GM12878 (cell line): Measurements from ENCODE around the gene MFSD8. TPM values are rescaled to one million over a fixed set of nuclear protein-coding genes. Genes with fewer than 3 reads are reported as not detected.

Source experiments
- ATAC-seq: fragments of 200-7000 bp; cut with Tn5 transposase; 3 replicates; pipeline ENCODE4 v1.9.1; 2020; ENCODE audit warnings: mild to moderate bottlenecking, moderate library complexity
- BruUV-seq: library from RNA; stranded (reverse); fragments of 400-500 nt; replicated peaks from 2 replicates; lab custom pipeline; 2021; lab: Mats Ljungman, UMichigan
- CTCF ChIA-PET: fragments of 300-600 bp; sonication (Branson Sonifier 250); formaldehyde crosslinking; extraction: SDS; loops from one replicate; lab custom pipeline; 2021; ENCODE audit warnings: inconsistent platforms; lab: Yijun Ruan, JAX
- POLR2A ChIA-PET: fragments of 350-600 bp; formaldehyde crosslinking; extraction: SDS; loops from one replicate; lab custom pipeline; 2021; ENCODE audit warnings: inconsistent platforms; lab: Charles Lee
- RAD21 ChIA-PET: fragments of 300-600 bp; sonication (Branson Sonifier 250); formaldehyde crosslinking; loops from one replicate; lab custom pipeline; 2023; ENCODE audit warnings: antibody characterized with exemption; ENCODE audit not compliant: unreplicated experiment; lab: Charles Lee
- SMC1A ChIA-PET: fragments of 300-600 bp; sonication (Branson Sonifier 250); formaldehyde crosslinking; loops from one replicate; lab custom pipeline; 2023; ENCODE audit not compliant: unreplicated experiment, uncharacterized antibody; lab: Charles Lee
- DNase-seq: peaks from one replicate; pipeline ENCODE4 v3.0.0-alpha.2; 2011; ENCODE audit warnings: low read depth, low spot score
- FAIRE-seq: peaks from 3 replicates; lab custom pipeline; 2011; peaks lifted over from hg19 to GRCh38; lab: Jason Lieb, UNC
- H2AFZ ChIP-seq: 2 replicates; pipeline ENCODE4 v1.6.0; 2011; ENCODE audit warnings: low read depth, low read length, control low read depth; ENCODE audit not compliant: control insufficient read depth
- H3K27ac ChIP-seq: 2 replicates; pipeline ENCODE4 v1.5.1; 2011; ENCODE audit warnings: control low read depth; ENCODE audit not compliant: control insufficient read depth, insufficient read depth
- H3K27me3 ChIP-seq, 2 experiments: replicated peaks in 1 of 2; 2 replicates each; pipeline versions ENCODE4 v1.6.0 to v1.6.1; 2011; ENCODE audit warnings: low read length in 1 of 2; ENCODE audit not compliant: control insufficient read depth in 2 of 2, insufficient read depth in 2 of 2
- H3K36me3 ChIP-seq, 2 experiments: 2 replicates each; pipeline ENCODE4 v1.5.1; 2011; ENCODE audit warnings: low read length in 1 of 2; ENCODE audit not compliant: control insufficient read depth in 2 of 2, insufficient read depth in 2 of 2
- H3K4me1 ChIP-seq: 2 replicates; pipeline ENCODE4 v1.6.1; 2011; ENCODE audit warnings: mild to moderate bottlenecking, low read length, moderate library complexity, mixed read lengths; ENCODE audit not compliant: control insufficient read depth, insufficient read depth
- H3K4me2 ChIP-seq: 2 replicates; pipeline ENCODE4 v1.6.0; 2011; ENCODE audit warnings: control low read depth; ENCODE audit not compliant: control insufficient read depth, insufficient read depth
- H3K4me3 ChIP-seq: fragments of 200-600 bp; sonication (generic); 2 replicates; pipeline ENCODE4 v1.5.1; 2016
- H3K79me2 ChIP-seq: 2 replicates; pipeline ENCODE4 v1.6.0; 2011; ENCODE audit warnings: low read length; ENCODE audit not compliant: control insufficient read depth, insufficient read depth
- H3K9ac ChIP-seq: 2 replicates; pipeline ENCODE4 v1.8.0; 2011; ENCODE audit warnings: low read length, control low read depth, mixed read lengths; ENCODE audit not compliant: control insufficient read depth, insufficient read depth
- H3K9me3 ChIP-seq: replicated peaks from 3 replicates; pipeline ENCODE4 v1.5.1; 2011; ENCODE audit warnings: mild to moderate bottlenecking, low read length; ENCODE audit not compliant: control insufficient read depth, insufficient read depth
- H4K20me1 ChIP-seq: 2 replicates; pipeline ENCODE4 v1.6.0; 2011; ENCODE audit not compliant: control insufficient read depth, insufficient read depth
- ATF3 ChIP-seq: IDR thresholded peaks from 2 replicates; pipeline ENCODE4 v1.6.1; 2011; ENCODE audit warnings: low read depth, mild to moderate bottlenecking, low read length, moderate library complexity, borderline replicate concordance; ENCODE audit errors: extremely low read depth
- CHD2 ChIP-seq: IDR thresholded peaks from 2 replicates; pipeline ENCODE4 v1.6.1; 2011; ENCODE audit warnings: low read depth, low read length, improper control_type of control experiment, borderline replicate concordance
- HCFC1 ChIP-seq: fragments of 150-350 bp; IDR thresholded peaks from 2 replicates; pipeline ENCODE4 v1.6.1; 2014; ENCODE audit warnings: low read length
- HDAC2 ChIP-seq: fragments of 200-600 bp; sonication (generic); IDR thresholded peaks from 2 replicates; pipeline ENCODE4 v1.6.1; 2017
- HDGF ChIP-seq: fragments of 450-650 bp; IDR thresholded peaks from 2 replicates; pipeline ENCODE4 v1.6.1; 2016; ENCODE audit warnings: antibody characterized with exemption
- IKZF1 ChIP-seq: fragments of 450-650 bp; conservative IDR thresholded peaks from 2 replicates; pipeline ENCODE4 v1.6.1; 2017; ENCODE audit warnings: antibody characterized with exemption, mild to moderate bottlenecking
- JUNB ChIP-seq: IDR thresholded peaks from 2 replicates; pipeline ENCODE4 v1.6.1; 2016; ENCODE audit warnings: antibody characterized with exemption, mild to moderate bottlenecking
- MYC ChIP-seq: IDR thresholded peaks from 2 replicates; pipeline ENCODE4 v1.6.1; 2011; ENCODE audit warnings: mild to moderate bottlenecking, low read length, moderate library complexity, inconsistent platforms; ENCODE audit not compliant: insufficient read depth, insufficient replicate concordance, insufficient read length, severe bottlenecking
- NFYB ChIP-seq: IDR thresholded peaks from 2 replicates; pipeline ENCODE4 v1.6.1; 2011; ENCODE audit warnings: low read depth, mild to moderate bottlenecking, low read length, improper control_type of control experiment, moderate library complexity; ENCODE audit not compliant: insufficient read depth
- RFX5 ChIP-seq: IDR thresholded peaks from 2 replicates; pipeline ENCODE4 v1.6.1; 2011; ENCODE audit warnings: low read depth, low read length, improper control_type of control experiment
- SIN3A ChIP-seq: IDR thresholded peaks from 2 replicates; pipeline ENCODE4 v1.6.1; 2012; ENCODE audit warnings: low read depth, low read length, improper control_type of control experiment
- SMAD1 ChIP-seq: fragments of 450-650 bp; IDR thresholded peaks from 2 replicates; pipeline ENCODE4 v1.6.1; 2018; ENCODE audit warnings: mild to moderate bottlenecking, low read depth; ENCODE audit not compliant: partially characterized antibody
- SMC3 ChIP-seq: IDR thresholded peaks from 2 replicates; pipeline ENCODE4 v1.6.1; 2011; ENCODE audit warnings: low read length, improper control_type of control experiment, borderline replicate concordance
- SRF ChIP-seq, 2 experiments: IDR thresholded peaks; 2 replicates each; pipeline ENCODE4 v1.6.1; 2011; ENCODE audit warnings: low read depth in 2 of 2, low read length in 2 of 2, mild to moderate bottlenecking in 1 of 2, moderate library complexity in 1 of 2
- STAT3 ChIP-seq: IDR thresholded peaks from 2 replicates; pipeline ENCODE4 v1.6.1; 2011; ENCODE audit warnings: low read depth, low read length, improper control_type of control experiment
- ZNF207 ChIP-seq: fragments of 450-650 bp; IDR thresholded peaks from 2 replicates; pipeline ENCODE4 v1.6.1; 2014; ENCODE audit warnings: antibody characterized with exemption, mild to moderate bottlenecking, borderline replicate concordance
- ZZZ3 ChIP-seq: IDR thresholded peaks from 2 replicates; pipeline ENCODE4 v1.6.1; 2011; ENCODE audit warnings: low read depth; ENCODE audit not compliant: control insufficient read depth, insufficient read length
- WGBS: methylation state at CpG from one replicate; pipeline ENCODE4 v1.1.6; 2016; ENCODE audit warnings: low lambda C conversion rate; ENCODE audit not compliant: insufficient replicate concordance, insufficient coverage; ENCODE audit errors: missing lambda C conversion rate; 5-methylcytosine and 5-hydroxymethylcytosine counted together
- in situ Hi-C: fragments of 300-500 bp; cut with MboI; formaldehyde crosslinking; loops from 9 replicates; pipeline ENCODE4 v1.14.3; 2018; ENCODE audit warnings: mixed read lengths
- intact Hi-C: fragments of 100-400 bp; cut with micrococcal nuclease; formaldehyde crosslinking; loops from one replicate; pipeline ENCODE4 v1.14.2; 2022; ENCODE audit not compliant: unreplicated experiment
- polyA plus RNA-seq, 11 experiments: library from polyadenylated mRNA; depleted of rRNA in 4 of 11; unstranded in 6 of 11; stranded (reverse) in 5 of 11; fragments of >200 nt; fragmentation: Nextera tagmentation in 4 of 11; fragmentation: Illumina TruSeq in 1 of 11; extraction: Ambion mirVana in 4 of 11; extraction: Trizol in 1 of 11; gene quantifications; 1 replicate in 1 of 11; 2 replicates in 10 of 11; pipeline versions ENCODE4 v1.2.1 to v1.2.3, GENCODE V29; 2011 to 2016; ENCODE audit warnings: inconsistent platforms in 2 of 11, missing spikeins in 2 of 11, low read depth in 1 of 11
- total RNA-seq, 4 experiments: library from RNA; depleted of rRNA in 3 of 4; stranded (reverse); fragments of >200 nt in 3 of 4; fragmentation: Illumina TruSeq in 1 of 4; extraction: Trizol in 1 of 4; gene quantifications; 2 replicates each; pipeline versions ENCODE4 v1.2.1 to v1.2.3, GENCODE V29; 2013 to 2021
- TF ChIP-seq, protein P1 (sequence below): IDR thresholded peaks from 2 replicates; pipeline ENCODE4 v1.6.1; 2012; ENCODE audit warnings: low read length, inconsistent platforms
- TF ChIP-seq, protein P2 (sequence below): fragments of 150-350 bp; IDR thresholded peaks from 2 replicates; pipeline ENCODE4 v1.6.1; 2016; ENCODE audit warnings: low read depth, low read length

Gene MFSD8
- total and polyA plus RNA-seq, 10 of the 15 experiments (the other 5 are each of a cell fraction or from before 2014, with no cell fraction given): 12.7 to 29.9 (median 18.4) TPM

GRCh38 chr4:127936974-127937373, 28.0 kb downstream of the MFSD8 start:
- H3K79me2 ChIP-seq: no peaks in the 10 kb centered on the region
- no TSS peak for BruUV-seq
- FAIRE-seq (no peak), ATAC-seq (no peak), DNase-seq (no peak)
- no peak overlapping the region for H3K4me3 ChIP-seq
- H3K9me3 ChIP-seq: no peaks in the 10 kb centered on the region
- in situ Hi-C loops (no loop called here), intact Hi-C loops (no loop called here)
- CTCF ChIA-PET: no interaction called here
- H2AFZ ChIP-seq: no peak overlapping the region
- POLR2A ChIA-PET: no interaction called here
- H3K9ac ChIP-seq: no peak overlapping the region
- SMC1A ChIA-PET: interaction anchor here (1.3 kb wide), 1 partner anchor 19 kb away, joined by 3 read pairs; no protein-coding TSS in a partner anchor
- no peaks in the 10 kb centered on the region for H3K27me3 ChIP-seq
- RAD21 ChIA-PET: no interaction called here
- H3K4me1 ChIP-seq: no peaks in the 10 kb centered on the region
- H4K20me1 ChIP-seq: no peaks in the 10 kb centered on the region
- H3K27ac ChIP-seq: no peak overlapping the region
- WGBS: 88% methylated on average over 1 of the region's 1 CpG
- TF ChIP-seq HDGF: no peak
- TF ChIP-seq, protein P1, sequence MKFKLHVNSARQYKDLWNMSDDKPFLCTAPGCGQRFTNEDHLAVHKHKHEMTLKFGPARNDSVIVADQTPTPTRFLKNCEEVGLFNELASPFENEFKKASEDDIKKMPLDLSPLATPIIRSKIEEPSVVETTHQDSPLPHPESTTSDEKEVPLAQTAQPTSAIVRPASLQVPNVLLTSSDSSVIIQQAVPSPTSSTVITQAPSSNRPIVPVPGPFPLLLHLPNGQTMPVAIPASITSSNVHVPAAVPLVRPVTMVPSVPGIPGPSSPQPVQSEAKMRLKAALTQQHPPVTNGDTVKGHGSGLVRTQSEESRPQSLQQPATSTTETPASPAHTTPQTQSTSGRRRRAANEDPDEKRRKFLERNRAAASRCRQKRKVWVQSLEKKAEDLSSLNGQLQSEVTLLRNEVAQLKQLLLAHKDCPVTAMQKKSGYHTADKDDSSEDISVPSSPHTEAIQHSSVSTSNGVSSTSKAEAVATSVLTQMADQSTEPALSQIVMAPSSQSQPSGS: no peak
- TF ChIP-seq ZZZ3: no peak
- TF ChIP-seq, protein P2, sequence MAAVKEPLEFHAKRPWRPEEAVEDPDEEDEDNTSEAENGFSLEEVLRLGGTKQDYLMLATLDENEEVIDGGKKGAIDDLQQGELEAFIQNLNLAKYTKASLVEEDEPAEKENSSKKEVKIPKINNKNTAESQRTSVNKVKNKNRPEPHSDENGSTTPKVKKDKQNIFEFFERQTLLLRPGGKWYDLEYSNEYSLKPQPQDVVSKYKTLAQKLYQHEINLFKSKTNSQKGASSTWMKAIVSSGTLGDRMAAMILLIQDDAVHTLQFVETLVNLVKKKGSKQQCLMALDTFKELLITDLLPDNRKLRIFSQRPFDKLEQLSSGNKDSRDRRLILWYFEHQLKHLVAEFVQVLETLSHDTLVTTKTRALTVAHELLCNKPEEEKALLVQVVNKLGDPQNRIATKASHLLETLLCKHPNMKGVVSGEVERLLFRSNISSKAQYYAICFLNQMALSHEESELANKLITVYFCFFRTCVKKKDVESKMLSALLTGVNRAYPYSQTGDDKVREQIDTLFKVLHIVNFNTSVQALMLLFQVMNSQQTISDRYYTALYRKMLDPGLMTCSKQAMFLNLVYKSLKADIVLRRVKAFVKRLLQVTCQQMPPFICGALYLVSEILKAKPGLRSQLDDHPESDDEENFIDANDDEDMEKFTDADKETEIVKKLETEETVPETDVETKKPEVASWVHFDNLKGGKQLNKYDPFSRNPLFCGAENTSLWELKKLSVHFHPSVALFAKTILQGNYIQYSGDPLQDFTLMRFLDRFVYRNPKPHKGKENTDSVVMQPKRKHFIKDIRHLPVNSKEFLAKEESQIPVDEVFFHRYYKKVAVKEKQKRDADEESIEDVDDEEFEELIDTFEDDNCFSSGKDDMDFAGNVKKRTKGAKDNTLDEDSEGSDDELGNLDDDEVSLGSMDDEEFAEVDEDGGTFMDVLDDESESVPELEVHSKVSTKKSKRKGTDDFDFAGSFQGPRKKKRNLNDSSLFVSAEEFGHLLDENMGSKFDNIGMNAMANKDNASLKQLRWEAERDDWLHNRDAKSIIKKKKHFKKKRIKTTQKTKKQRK: no peak
- TF ChIP-seq STAT3: no peak
- no peak for TF ChIP-seq ZNF207
- TF ChIP-seq RFX5: no peak
- TF ChIP-seq MYC: no peak
- TF ChIP-seq SIN3A: no peak
- no peak for TF ChIP-seq SMC3
- no peak for TF ChIP-seq JUNB
- no peak for TF ChIP-seq ATF3
- TF ChIP-seq CHD2: no peak
- no peak for TF ChIP-seq SRF (IDR thresholded peaks at IDR 0.05; ENCODE audit: low read depth in 2 of 2, low read length in 2 of 2)
- no peak for TF ChIP-seq IKZF1
- no peak for TF ChIP-seq HDAC2
- TF ChIP-seq NFYB: no peak
- no peak for TF ChIP-seq HCFC1
- TF ChIP-seq SMAD1: no peak
- peaks cover 0 to 4% of the 10 kb centered on the region in 2 experiments; a peak in 1 of 4 replicates for H3K36me3 ChIP-seq
- no peak overlapping the region for H3K4me2 ChIP-seq
